K562 (cell line): ENCODE measurements around the gene OPRL1. TPM values are rescaled to one million over a fixed set of nuclear protein-coding genes. Genes with fewer than 3 reads are reported as not detected.
A peak's percentile ranks its signal among the peaks of the same experiment; 100 is the strongest.

Source experiments
- BHLHE40 ChIP-seq: IDR thresholded peaks from 2 replicates; pipeline ENCODE4 v1.6.1; 2011; ENCODE audit warnings: low read length, improper control_type of control experiment
- EGR1 ChIP-seq: fragments of 450-650 bp; conservative IDR thresholded peaks from 2 replicates; pipeline ENCODE4 v1.6.1; 2017; ENCODE audit warnings: mild to moderate bottlenecking
- EP400 ChIP-seq: fragments of 450-650 bp; IDR thresholded peaks from 2 replicates; pipeline ENCODE4 v1.6.1; 2017; ENCODE audit warnings: antibody characterized with exemption, mild to moderate bottlenecking, moderate library complexity
- KLF10 ChIP-seq: fragments of 250-450 bp; sonication (Bioruptor Pico); IDR thresholded peaks from 2 replicates; pipeline ENCODE4 v1.6.1; 2021; ENCODE audit warnings: matching md5 sums
- MCM2 ChIP-seq: fragments of 450-650 bp; IDR thresholded peaks from 2 replicates; pipeline ENCODE4 v1.6.1; 2017; ENCODE audit warnings: low read depth, mild to moderate bottlenecking
- MCM3 ChIP-seq: fragments of 450-650 bp; IDR thresholded peaks from 2 replicates; pipeline ENCODE4 v1.6.1; 2016
- NCOR1 ChIP-seq: fragments of 450-650 bp; IDR thresholded peaks from 2 replicates; pipeline ENCODE4 v1.6.1; 2016; ENCODE audit warnings: mild to moderate bottlenecking, moderate library complexity
- NFATC3 ChIP-seq: fragments of 450-650 bp; IDR thresholded peaks from 2 replicates; pipeline ENCODE4 v1.6.1; 2017; ENCODE audit warnings: mild to moderate bottlenecking
- RBM25 ChIP-seq: fragments of 200-400 bp; formaldehyde crosslinking; IDR thresholded peaks from 2 replicates; pipeline ENCODE4 v1.6.1; 2018; ENCODE audit warnings: low read length, low read depth, moderate library complexity; ENCODE audit not compliant: severe bottlenecking
- SMAD3 ChIP-seq: fragments of 450-650 bp; formaldehyde crosslinking; conservative IDR thresholded peaks from 2 replicates; pipeline ENCODE4 v1.4.0; 2020; ENCODE audit warnings: mild to moderate bottlenecking
- SMARCE1 ChIP-seq: fragments of 450-650 bp; IDR thresholded peaks from 2 replicates; pipeline ENCODE4 v1.7.1; 2016; ENCODE audit warnings: mild to moderate bottlenecking
- SREBF2 ChIP-seq: sonication (generic); formaldehyde crosslinking; IDR thresholded peaks from 2 replicates; pipeline ENCODE4 v1.4.0; 2020; ENCODE audit warnings: mild to moderate bottlenecking, missing genetic modification reagents
- SRSF9 ChIP-seq: fragments of 200-400 bp; formaldehyde crosslinking; IDR thresholded peaks from 2 replicates; pipeline ENCODE4 v1.6.1; 2017; ENCODE audit warnings: low read depth, low read length, borderline replicate concordance
- TAF1 ChIP-seq: IDR thresholded peaks from 2 replicates; pipeline ENCODE4 v1.6.1; 2011; ENCODE audit warnings: mild to moderate bottlenecking, low read length, moderate library complexity; ENCODE audit not compliant: insufficient read depth, control insufficient read depth, severe bottlenecking; ENCODE audit errors: extremely low read depth
- TCF7L2 ChIP-seq: fragments of 150-350 bp; IDR thresholded peaks from 2 replicates; pipeline ENCODE4 v1.6.1; 2016; ENCODE audit warnings: low read depth, mild to moderate bottlenecking, low read length, moderate library complexity
- ZFP30 ChIP-seq: fragments of 250-450 bp; sonication (Bioruptor Pico); IDR thresholded peaks from 2 replicates; pipeline ENCODE4 v1.8.0; 2022; ENCODE audit warnings: moderate library complexity, mild to moderate bottlenecking, inconsistent platforms, borderline replicate concordance
- ZNF3 ChIP-seq: fragments of 250-450 bp; sonication (Bioruptor Pico); IDR thresholded peaks from 2 replicates; pipeline ENCODE4 v1.5.0; 2021; ENCODE audit warnings: mild to moderate bottlenecking, moderate library complexity
- ZNF41 ChIP-seq: fragments of 250-450 bp; sonication (Bioruptor Pico); conservative IDR thresholded peaks from 2 replicates; pipeline ENCODE4 v1.4.0; 2020; ENCODE audit warnings: mild to moderate bottlenecking
- polyA plus RNA-seq, 8 experiments: library from polyadenylated mRNA; depleted of rRNA in 4 of 8; stranded (reverse) in 5 of 8; unstranded in 3 of 8; fragments of >200 nt; fragmentation: Nextera tagmentation in 2 of 8; fragmentation: Illumina TruSeq in 1 of 8; extraction: Ambion mirVana in 2 of 8; extraction: Trizol in 1 of 8; gene quantifications; 2 replicates each; pipeline versions ENCODE4 v1.2.1 to v1.2.3, GENCODE V29; 2011 to 2014; ENCODE audit warnings: inconsistent platforms in 1 of 8, missing spikeins in 1 of 8
- total RNA-seq, 7 experiments: library from RNA; depleted of rRNA in 6 of 7; stranded (reverse); fragments of >200 nt in 6 of 7; fragmentation: Illumina TruSeq in 2 of 7; extraction: Trizol in 2 of 7; gene quantifications; 2 replicates each; pipeline versions ENCODE4 v1.2.1 to v1.2.3, GENCODE V29; 2011 to 2021; ENCODE audit warnings: low replicate concordance in 1 of 7
- TF ChIP-seq, protein P1 (sequence below): fragments of 450-650 bp; IDR thresholded peaks from 2 replicates; pipeline ENCODE4 v1.6.1; 2016; ENCODE audit warnings: antibody characterized with exemption
- TF ChIP-seq, protein P2 (sequence below): fragments of 250-450 bp; sonication (Bioruptor Pico); IDR thresholded peaks from 2 replicates; pipeline ENCODE4 v1.4.0; 2020; ENCODE audit warnings: mild to moderate bottlenecking
- TF ChIP-seq, protein P3 (sequence below), 2 experiments: fragments of 450-650 bp in 1 of 2; IDR thresholded peaks; 2 replicates each; pipeline ENCODE4 v1.6.1; 2011 to 2017; ENCODE audit warnings: low read depth in 2 of 2, antibody characterized with exemption in 1 of 2, borderline replicate concordance in 1 of 2, low read length in 1 of 2, mild to moderate bottlenecking in 1 of 2, mixed read lengths in 1 of 2; ENCODE audit not compliant: control insufficient read depth in 1 of 2

OPRL1 gene
- total and polyA plus RNA-seq, 9 of the 15 experiments (the other 6 are each of a cell fraction or from before 2014, with no cell fraction given): 0.06 to 0.33 (median 0.11) TPM; not detected in 2

DNA sequence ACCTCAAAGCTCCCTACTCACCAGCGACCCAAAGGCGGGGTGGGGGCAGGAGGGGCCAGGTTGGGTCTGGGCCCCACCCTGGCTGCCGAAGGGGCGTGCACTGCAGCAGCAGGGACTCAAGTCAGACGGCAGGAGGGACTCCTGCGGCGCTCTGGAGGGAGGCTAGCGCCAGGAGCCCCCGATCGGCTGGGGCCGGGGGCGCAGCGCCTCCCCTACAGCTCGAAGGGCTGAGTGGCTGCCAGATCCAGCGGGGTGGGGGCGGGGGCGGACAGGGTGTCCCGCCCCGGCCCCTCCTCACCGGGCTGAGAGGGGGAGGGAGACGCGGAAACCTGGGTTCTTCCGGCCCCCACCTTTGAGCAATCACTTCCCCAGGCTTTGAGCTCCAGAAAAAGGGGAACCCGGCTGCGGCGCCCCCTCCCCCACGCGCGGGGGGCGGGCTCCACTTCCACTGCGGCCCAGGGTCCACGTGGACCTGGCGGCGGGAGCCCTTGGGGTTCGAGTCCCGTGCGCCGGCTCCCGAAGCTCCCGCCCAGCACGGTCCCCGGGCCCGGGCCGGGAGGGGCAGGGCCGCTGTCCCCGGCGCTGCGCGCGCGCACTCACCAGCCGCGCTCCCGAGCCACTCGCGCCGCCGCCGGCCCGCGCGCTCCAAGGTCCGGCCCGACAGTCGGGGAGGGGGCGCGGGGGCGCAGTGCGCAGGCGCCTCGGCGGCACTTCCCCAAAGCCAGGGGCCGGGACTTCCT, 439 bp upstream of the OPRL1 start, which contains the start of gene RGS19 (continued):
- no peak for TF ChIP-seq TCF7L2
- TF ChIP-seq, protein P1, sequence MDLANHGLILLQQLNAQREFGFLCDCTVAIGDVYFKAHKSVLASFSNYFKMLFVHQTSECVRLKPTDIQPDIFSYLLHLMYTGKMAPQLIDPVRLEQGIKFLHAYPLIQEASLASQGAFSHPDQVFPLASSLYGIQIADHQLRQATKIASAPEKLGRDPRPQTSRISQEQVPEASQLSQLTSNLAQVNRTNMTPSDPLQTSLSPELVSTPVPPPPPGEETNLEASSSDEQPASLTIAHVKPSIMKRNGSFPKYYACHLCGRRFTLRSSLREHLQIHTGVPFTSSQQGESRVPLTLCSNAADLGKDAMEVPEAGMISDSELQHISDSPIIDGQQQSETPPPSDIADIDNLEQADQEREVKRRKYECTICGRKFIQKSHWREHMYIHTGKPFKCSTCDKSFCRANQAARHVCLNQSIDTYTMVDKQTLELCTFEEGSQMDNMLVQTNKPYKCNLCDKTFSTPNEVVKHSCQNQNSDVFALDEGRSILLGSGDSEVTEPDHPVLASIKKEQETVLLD: 0 out of 2 replicates have a peak, but pooled peaks have one; percentile 48
- TF ChIP-seq NCOR1: no peak
- TF ChIP-seq SREBF2 (CRISPR knock-in tag): no peak
- no peak for TF ChIP-seq ZNF41
- no peak; the same call in 1 of the 2 replicates for TF ChIP-seq EP400
- TF ChIP-seq ZNF3 (CRISPR knock-in tag): no peak
- peak; percentile 79 for TF ChIP-seq BHLHE40
- TF ChIP-seq NFATC3: no peak
- peak; percentile 22 for TF ChIP-seq TAF1
- TF ChIP-seq SMAD3 (CRISPR knock-in tag): no peak
- no peak for TF ChIP-seq MCM3
- TF ChIP-seq, protein P2, sequence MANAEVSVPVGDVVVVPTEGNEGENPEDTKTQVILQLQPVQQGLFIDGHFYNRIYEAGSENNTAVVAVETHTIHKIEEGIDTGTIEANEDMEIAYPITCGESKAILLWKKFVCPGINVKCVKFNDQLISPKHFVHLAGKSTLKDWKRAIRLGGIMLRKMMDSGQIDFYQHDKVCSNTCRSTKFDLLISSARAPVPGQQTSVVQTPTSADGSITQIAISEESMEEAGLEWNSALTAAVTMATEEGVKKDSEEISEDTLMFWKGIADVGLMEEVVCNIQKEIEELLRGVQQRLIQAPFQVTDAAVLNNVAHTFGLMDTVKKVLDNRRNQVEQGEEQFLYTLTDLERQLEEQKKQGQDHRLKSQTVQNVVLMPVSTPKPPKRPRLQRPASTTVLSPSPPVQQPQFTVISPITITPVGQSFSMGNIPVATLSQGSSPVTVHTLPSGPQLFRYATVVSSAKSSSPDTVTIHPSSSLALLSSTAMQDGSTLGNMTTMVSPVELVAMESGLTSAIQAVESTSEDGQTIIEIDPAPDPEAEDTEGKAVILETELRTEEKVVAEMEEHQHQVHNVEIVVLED (CRISPR knock-in tag): no peak
- no peak for TF ChIP-seq SRSF9
- 0 out of 2 replicates have a peak, but pooled peaks have one; percentile 15 for TF ChIP-seq SMARCE1
- TF ChIP-seq ZFP30: no peak
- TF ChIP-seq RBM25: no peak
- peak; percentile 77 for TF ChIP-seq EGR1
- no peak for TF ChIP-seq MCM2
- TF ChIP-seq, protein P3, sequence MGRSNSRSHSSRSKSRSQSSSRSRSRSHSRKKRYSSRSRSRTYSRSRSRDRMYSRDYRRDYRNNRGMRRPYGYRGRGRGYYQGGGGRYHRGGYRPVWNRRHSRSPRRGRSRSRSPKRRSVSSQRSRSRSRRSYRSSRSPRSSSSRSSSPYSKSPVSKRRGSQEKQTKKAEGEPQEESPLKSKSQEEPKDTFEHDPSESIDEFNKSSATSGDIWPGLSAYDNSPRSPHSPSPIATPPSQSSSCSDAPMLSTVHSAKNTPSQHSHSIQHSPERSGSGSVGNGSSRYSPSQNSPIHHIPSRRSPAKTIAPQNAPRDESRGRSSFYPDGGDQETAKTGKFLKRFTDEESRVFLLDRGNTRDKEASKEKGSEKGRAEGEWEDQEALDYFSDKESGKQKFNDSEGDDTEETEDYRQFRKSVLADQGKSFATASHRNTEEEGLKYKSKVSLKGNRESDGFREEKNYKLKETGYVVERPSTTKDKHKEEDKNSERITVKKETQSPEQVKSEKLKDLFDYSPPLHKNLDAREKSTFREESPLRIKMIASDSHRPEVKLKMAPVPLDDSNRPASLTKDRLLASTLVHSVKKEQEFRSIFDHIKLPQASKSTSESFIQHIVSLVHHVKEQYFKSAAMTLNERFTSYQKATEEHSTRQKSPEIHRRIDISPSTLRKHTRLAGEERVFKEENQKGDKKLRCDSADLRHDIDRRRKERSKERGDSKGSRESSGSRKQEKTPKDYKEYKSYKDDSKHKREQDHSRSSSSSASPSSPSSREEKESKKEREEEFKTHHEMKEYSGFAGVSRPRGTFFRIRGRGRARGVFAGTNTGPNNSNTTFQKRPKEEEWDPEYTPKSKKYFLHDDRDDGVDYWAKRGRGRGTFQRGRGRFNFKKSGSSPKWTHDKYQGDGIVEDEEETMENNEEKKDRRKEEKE (IDR thresholded peaks at IDR 0.05; ENCODE audit: borderline replicate concordance in 1 of 2, control insufficient read depth in 1 of 2, low read depth in 2 of 2, low read length in 1 of 2): no peak
- no peak for TF ChIP-seq KLF10 (CRISPR knock-in tag)
